ENCODE data around the gene CDKN1A. TPM values are rescaled to one million over a fixed set of nuclear protein-coding genes. Genes with fewer than 3 reads are reported as not detected.

The CDKN1A gene
- 353 TPM for total RNA-seq

DNA sequence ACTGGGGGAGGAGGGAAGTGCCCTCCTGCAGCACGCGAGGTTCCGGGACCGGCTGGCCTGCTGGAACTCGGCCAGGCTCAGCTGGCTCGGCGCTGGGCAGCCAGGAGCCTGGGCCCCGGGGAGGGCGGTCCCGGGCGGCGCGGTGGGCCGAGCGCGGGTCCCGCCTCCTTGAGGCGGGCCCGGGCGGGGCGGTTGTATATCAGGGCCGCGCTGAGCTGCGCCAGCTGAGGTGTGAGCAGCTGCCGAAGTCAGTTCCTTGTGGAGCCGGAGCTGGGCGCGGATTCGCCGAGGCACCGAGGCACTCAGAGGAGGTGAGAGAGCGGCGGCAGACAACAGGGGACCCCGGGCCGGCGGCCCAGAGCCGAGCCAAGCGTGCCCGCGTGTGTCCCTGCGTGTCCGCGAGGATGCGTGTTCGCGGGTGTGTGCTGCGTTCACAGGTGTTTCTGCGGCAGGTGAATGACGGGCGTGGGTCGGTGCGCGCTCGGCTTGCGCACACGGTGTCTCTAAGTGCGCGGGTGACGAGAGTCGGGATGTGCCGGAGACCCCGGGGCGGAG is at the start of gene CDKN1A:
CDKN1A (plus strand) TSS at position 227 of the 555 bp plus-strand sequence. CDS start 5,388 bp downstream, outside the sequence.
- peaks cover 19 to 21% of the 10 kb centered on the region in 2 donors for H3K36me3 ChIP-seq
- DNase-seq (ENCODE audit: low spot score in 2 of 2) = peak; percentile 86 to 97
- no peaks in the 10 kb centered on the region for H3K9me3 ChIP-seq
- peaks cover 20 to 34% of the 10 kb centered on the region in 2 donors for H3K4me1 ChIP-seq
- peak within 1 kb of the TSS; percentile 100 for H3K27ac ChIP-seq
- intact Hi-C loops (cut with DNase I) = loop anchor here (1.0 to 2.0 kb wide), 2 partner anchors 49 to 56 kb away; no protein-coding TSS in a partner anchor
- no peaks in the 10 kb centered on the region for H3K27me3 ChIP-seq
- TF ChIP-seq, protein P1, sequence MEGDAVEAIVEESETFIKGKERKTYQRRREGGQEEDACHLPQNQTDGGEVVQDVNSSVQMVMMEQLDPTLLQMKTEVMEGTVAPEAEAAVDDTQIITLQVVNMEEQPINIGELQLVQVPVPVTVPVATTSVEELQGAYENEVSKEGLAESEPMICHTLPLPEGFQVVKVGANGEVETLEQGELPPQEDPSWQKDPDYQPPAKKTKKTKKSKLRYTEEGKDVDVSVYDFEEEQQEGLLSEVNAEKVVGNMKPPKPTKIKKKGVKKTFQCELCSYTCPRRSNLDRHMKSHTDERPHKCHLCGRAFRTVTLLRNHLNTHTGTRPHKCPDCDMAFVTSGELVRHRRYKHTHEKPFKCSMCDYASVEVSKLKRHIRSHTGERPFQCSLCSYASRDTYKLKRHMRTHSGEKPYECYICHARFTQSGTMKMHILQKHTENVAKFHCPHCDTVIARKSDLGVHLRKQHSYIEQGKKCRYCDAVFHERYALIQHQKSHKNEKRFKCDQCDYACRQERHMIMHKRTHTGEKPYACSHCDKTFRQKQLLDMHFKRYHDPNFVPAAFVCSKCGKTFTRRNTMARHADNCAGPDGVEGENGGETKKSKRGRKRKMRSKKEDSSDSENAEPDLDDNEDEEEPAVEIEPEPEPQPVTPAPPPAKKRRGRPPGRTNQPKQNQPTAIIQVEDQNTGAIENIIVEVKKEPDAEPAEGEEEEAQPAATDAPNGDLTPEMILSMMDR (IDR thresholded peaks at IDR 0.05) = peak in 1 of 3 experiments; percentile 18
- peak within 1 kb of the TSS; percentile 75 to 79 for H3K4me3 ChIP-seq

DNA sequence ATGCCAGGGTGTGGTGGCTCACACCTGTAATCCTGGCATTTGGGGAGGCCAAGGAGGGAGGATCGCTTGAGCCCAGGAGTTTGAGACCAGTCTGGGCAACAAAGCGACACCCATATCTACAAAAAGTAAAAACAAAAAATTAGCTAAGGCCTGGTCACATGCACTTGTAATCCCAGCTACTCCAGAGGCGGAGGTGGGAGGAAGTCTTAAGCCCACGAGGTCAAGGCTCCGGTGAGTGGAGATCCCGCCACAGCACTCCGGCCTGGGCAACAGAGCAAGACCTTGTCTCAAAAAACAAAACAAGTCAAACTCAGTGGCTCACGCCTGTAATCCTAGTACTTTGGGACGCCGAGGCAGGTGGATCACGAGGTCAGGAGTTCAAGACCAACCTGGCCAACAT is 48.7 kb upstream of the CDKN1A start:
- DNase-seq (ENCODE audit: low spot score in 2 of 2) = no peak
- Histone ChIP-seq H3K36me3 (no peaks in the 10 kb centered on the region), H3K4me3 (no peak overlapping the region), H3K9me3 (no peaks in the 10 kb centered on the region), H3K27me3 (no peaks in the 10 kb centered on the region), H3K4me1 (peaks cover 20 to 37% of the 10 kb centered on the region in 2 donors), H3K27ac (peak overlapping the region; percentile 85 to 90)
- intact Hi-C loops (cut with DNase I) = loop anchor here (1.0 to 10.0 kb wide), 4 partner anchors 14 to 355 kb away; partner anchors contain the start of genes CDKN1A and MTCH1
- TF ChIP-seq, protein P1 (IDR thresholded peaks at IDR 0.05) = no peak

GRCh38 chr6:36631326-36632011 is 47.0 kb upstream of the CDKN1A start:
- intact Hi-C loops (cut with DNase I) = no loop called here
- TF ChIP-seq, protein P1 (IDR thresholded peaks at IDR 0.05) = no peak
- Histone ChIP-seq H3K27ac (no peak overlapping the region), H3K4me1 (peaks cover 14 to 28% of the 10 kb centered on the region in 2 donors), H3K4me3 (no peak overlapping the region), H3K36me3 (no peaks in the 10 kb centered on the region), H3K9me3 (no peaks in the 10 kb centered on the region), H3K27me3 (no peaks in the 10 kb centered on the region)
- DNase-seq (ENCODE audit: low spot score in 2 of 2) = no peak

DNA sequence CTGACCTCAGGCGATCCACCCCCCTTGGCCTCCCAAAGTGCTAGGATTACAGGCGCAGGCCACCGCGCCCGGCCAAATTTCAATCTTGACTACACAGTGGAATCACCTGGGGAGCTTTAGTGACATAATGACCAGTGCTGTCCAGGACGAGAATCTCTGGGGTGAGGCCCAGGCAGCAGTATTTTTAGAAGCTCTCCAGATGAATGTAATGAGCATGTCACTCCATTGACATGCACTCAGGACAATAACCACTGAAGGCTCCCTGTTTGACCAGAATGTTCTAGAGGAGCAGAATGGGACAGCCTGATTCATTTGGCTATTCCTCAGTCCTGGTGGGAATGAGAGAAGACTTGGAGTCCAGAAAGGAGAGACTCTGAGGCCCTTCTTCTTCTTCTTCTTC is 45.1 kb upstream of the CDKN1A start:
- Histone ChIP-seq H3K27ac (no peak overlapping the region), H3K4me1 (peaks cover 12 to 14% of the 10 kb centered on the region in 2 donors), H3K9me3 (no peaks in the 10 kb centered on the region), H3K4me3 (no peak overlapping the region), H3K27me3 (no peaks in the 10 kb centered on the region), H3K36me3 (no peaks in the 10 kb centered on the region)
- TF ChIP-seq, protein P1 (IDR thresholded peaks at IDR 0.05) = no peak
- no peak for DNase-seq (ENCODE audit: low spot score in 2 of 2)
- intact Hi-C loops (cut with DNase I) = no loop called here

DNA sequence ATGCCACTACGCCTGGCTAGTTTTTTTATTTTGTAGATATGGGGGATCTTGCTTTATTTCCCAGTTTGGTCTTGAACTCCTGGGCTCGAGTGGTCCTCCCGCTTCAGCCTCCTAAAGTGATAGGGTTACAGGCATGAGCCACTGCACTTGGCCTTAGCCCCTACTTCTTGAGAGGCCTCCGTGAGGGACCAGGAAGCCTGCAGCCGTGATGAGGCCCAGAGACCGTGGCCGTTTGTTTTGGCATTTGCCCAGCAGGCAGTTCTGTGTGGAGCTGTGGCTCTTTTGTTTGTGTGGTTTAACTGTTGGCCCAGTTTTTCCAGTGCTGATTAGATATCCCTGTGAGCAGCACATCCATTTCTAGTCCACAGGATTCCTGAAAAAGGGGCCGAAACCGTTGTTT is 44.6 kb upstream of the CDKN1A start:
- intact Hi-C loops (cut with DNase I) = no loop called here
- DNase-seq (ENCODE audit: low spot score in 2 of 2) = peak in 1 of 2 donors; percentile 81
- no peak overlapping the region for H3K4me3 ChIP-seq
- H3K4me1 ChIP-seq = peaks cover 9 to 11% of the 10 kb centered on the region in 2 donors
- TF ChIP-seq, protein P1 (IDR thresholded peaks at IDR 0.05) = no peak
- H3K27me3 ChIP-seq = no peaks in the 10 kb centered on the region
- H3K9me3 ChIP-seq = no peaks in the 10 kb centered on the region
- H3K27ac ChIP-seq = peak overlapping the region in 1 of 2 donors; percentile 61
- no peaks in the 10 kb centered on the region for H3K36me3 ChIP-seq
